Cardiac muscle cell (in vitro differentiated cells and primary cell): ENCODE data around the gene TPRKB. TPM values are rescaled to one million over a fixed set of nuclear protein-coding genes. Genes with fewer than 3 reads are reported as not detected.
A peak's percentile ranks its signal among the peaks of the same experiment; 100 is the strongest.
"Not testable (repeated sequence)": the region's sequence is repeated elsewhere in the genome, so short reads cannot be mapped to it uniquely, and the experiment has no call there.

Source experiments
- DNase-seq, 2 donors: peaks; one replicate each; pipeline versions ENCODE4 v3.0.0 to v3.0.0-alpha.2; 2010 to 2017; ENCODE audit warnings: low read depth in 1 of 2, low spot score in 1 of 2
- H3K27ac ChIP-seq: fragments of 200-600 bp; sonication (generic); 2 replicates; pipeline ENCODE4 v1.5.1; 2016
- H3K27me3 ChIP-seq: fragments of 200-600 bp; sonication (generic); 2 replicates; pipeline ENCODE4 v1.6.0; 2016; ENCODE audit warnings: control low read depth
- H3K36me3 ChIP-seq: fragments of 200-600 bp; sonication (generic); 2 replicates; pipeline ENCODE4 v1.5.1; 2016; ENCODE audit warnings: control low read depth
- H3K4me1 ChIP-seq: fragments of 200-600 bp; sonication (generic); 2 replicates; pipeline ENCODE4 v1.8.1; 2017; ENCODE audit warnings: low read depth, mild to moderate bottlenecking, mixed run types
- H3K4me3 ChIP-seq: fragments of 200-600 bp; sonication (generic); 2 replicates; pipeline ENCODE4 v1.5.1; 2016; ENCODE audit warnings: mild to moderate bottlenecking
- H3K9me3 ChIP-seq: fragments of 200-600 bp; sonication (generic); 2 replicates; pipeline ENCODE4 v1.5.1; 2017; ENCODE audit warnings: low read depth, mild to moderate bottlenecking, control low read depth
- CTCF ChIP-seq: IDR thresholded peaks from 2 replicates; pipeline ENCODE4 v1.5.1; 2012; ENCODE audit warnings: low read depth, mild to moderate bottlenecking, low read length
- polyA plus RNA-seq: library from polyadenylated mRNA; unstranded; fragments of >200 nt; fragmentation: Nextera tagmentation; extraction: Ambion mirVana; gene quantifications from 2 replicates; pipeline ENCODE4 v1.2.1, GENCODE V29; 2016
- total RNA-seq: library from RNA; depleted of rRNA; stranded (reverse); fragments of >200 nt; gene quantifications from 2 replicates; pipeline ENCODE4 v1.2.3, GENCODE V29; 2016

TPRKB gene
- total and polyA plus RNA-seq, 2 experiments from 2014 or later, result 12.9 to 63.1 TPM

- Histone ChIP-seq H3K27me3 (no peaks in the 10 kb centered on the region), H3K36me3 (peaks cover 51% of the 10 kb centered on the region), H3K9me3 (no peaks in the 10 kb centered on the region), H3K4me1 (no peaks in the 10 kb centered on the region), H3K4me3 (no peak overlapping the region), H3K27ac (no peak overlapping the region)
- TF ChIP-seq CTCF, result no peak
- DNase-seq, result no peak
These were observed 29.2 kb upstream of the TPRKB start for GRCh38 chr2:73766349-73766748.

- no peak for DNase-seq
- peaks cover 51% of the 10 kb centered on the region for H3K36me3 ChIP-seq
- H3K27me3 ChIP-seq, result no peaks in the 10 kb centered on the region
- H3K27ac ChIP-seq, result no peak overlapping the region
- H3K4me1 ChIP-seq, result no peaks in the 10 kb centered on the region
- no peak for TF ChIP-seq CTCF
- H3K4me3 ChIP-seq, result no peak overlapping the region
- H3K9me3 ChIP-seq, result no peaks in the 10 kb centered on the region
These were observed 27.8 kb upstream of the TPRKB start for GRCh38 chr2:73764945-73765344.

- Histone ChIP-seq H3K9me3 (no peaks in the 10 kb centered on the region), H3K4me3 (no peak overlapping the region), H3K27me3 (no peaks in the 10 kb centered on the region), H3K27ac (no peak overlapping the region), H3K36me3 (peaks cover 38% of the 10 kb centered on the region), H3K4me1 (no peaks in the 10 kb centered on the region)
- DNase-seq, result no peak
- TF ChIP-seq CTCF, result no peak
These were observed 25.4 kb upstream of the TPRKB start for GRCh38 chr2:73762571-73762970.

DNA sequence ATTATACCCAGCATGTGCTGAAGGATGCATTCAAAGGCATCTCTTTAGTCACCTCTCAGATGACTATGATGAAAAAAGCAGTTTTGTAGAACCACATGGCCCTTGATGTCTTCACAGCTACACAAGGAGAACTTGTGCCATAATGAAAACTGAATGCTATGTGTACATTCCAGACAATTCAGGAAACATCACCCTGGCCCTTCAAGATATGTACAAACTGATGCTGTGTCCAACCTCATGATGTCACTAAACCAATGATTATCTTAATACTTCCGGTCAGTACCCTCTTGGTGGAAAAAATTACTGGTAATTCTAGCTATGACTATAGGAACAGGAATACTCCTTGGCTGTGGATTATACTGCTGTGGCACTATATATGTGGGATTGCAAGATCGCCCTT is 22.8 kb upstream of the TPRKB start:
- peak in 1 of 2 donors; percentile 78 for DNase-seq
- Histone ChIP-seq H3K4me3 (no peak overlapping the region), H3K27ac (no peak overlapping the region), H3K4me1 (no peaks in the 10 kb centered on the region), H3K36me3 (peaks cover 19% of the 10 kb centered on the region), H3K9me3 (no peaks in the 10 kb centered on the region), H3K27me3 (no peaks in the 10 kb centered on the region)
- no peak for TF ChIP-seq CTCF

GRCh38 chr2:73759285-73759764 is 22.2 kb upstream of the TPRKB start:
- peak overlapping the region; percentile 59 for H3K27ac ChIP-seq
- H3K36me3 ChIP-seq, result peaks cover 15% of the 10 kb centered on the region
- DNase-seq, result peak; percentile 9 to 92
- TF ChIP-seq CTCF, result no peak
- H3K9me3 ChIP-seq, result no peaks in the 10 kb centered on the region
- H3K4me3 ChIP-seq, result no peak overlapping the region
- H3K4me1 ChIP-seq, result no peaks in the 10 kb centered on the region
- no peaks in the 10 kb centered on the region for H3K27me3 ChIP-seq

DNA sequence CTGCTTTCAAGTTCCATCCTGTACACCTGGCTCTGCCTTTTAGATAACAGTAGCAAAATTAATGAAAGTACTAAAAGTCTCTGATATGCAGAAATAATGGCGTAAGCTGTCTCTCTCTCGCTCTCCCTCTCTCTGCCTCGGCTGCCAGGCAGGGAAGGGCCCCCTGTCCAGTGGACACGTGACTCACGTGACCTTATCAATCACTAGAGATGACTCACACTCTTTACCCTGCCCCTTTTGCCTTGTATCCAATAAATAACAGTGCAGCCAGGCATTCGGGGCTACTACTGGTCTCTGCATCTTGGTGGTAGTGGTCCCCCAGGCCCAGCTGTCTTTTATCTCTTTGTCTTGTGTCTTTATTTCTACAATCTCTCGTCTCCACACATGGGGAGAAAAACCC is 17.2 kb upstream of the TPRKB start:
- not testable (repeated sequence) for DNase-seq, H3K9me3 ChIP-seq, H3K27me3 ChIP-seq, H3K36me3 ChIP-seq, H3K27ac ChIP-seq, H3K4me3 ChIP-seq, H3K4me1 ChIP-seq
